GM19463 (cell line): ENCODE results near the gene INO80B.
"Not testable (repeated sequence)": the region's sequence is repeated elsewhere in the genome, so short reads cannot be mapped to it uniquely, and the experiment has no call there.

Source experiments
- ATAC-seq: cut with Tn5 transposase; IDR thresholded peaks from one replicate; pipeline ENCODE4 v1.9.1; 2021; ENCODE audit warnings: mild to moderate bottlenecking, moderate library complexity; ENCODE audit not compliant: unreplicated experiment

The INO80B gene

GRCh38 chr2:74474899-74475298, 20.0 kb downstream of the INO80B start:
- no peak for ATAC-seq

- ATAC-seq = no peak
Measured at GRCh38 chr2:74481431-74481830, 26.5 kb downstream of the INO80B start.

- ATAC-seq = peak; percentile 36
Measured at GRCh38 chr2:74481961-74482800, 27.3 kb downstream of the INO80B start.

GRCh38 chr2:74482801-74483674, 28.2 kb downstream of the INO80B start, which contains the start of the genes CCDC142 and TTC31:
TSS of gene CCDC142 (minus strand) at chr2:74482998. CDS start at chr2:74482837, 161 bp downstream.
TSS of gene TTC31 (plus strand) at chr2:74483081. CDS start at chr2:74483096, 15 bp downstream.
- peak; percentile 85 for ATAC-seq

GRCh38 chr2:74483675-74484164, 28.8 kb downstream of the INO80B start:
- ATAC-seq = not testable (repeated sequence)

- no peak for ATAC-seq
Measured at GRCh38 chr2:74486141-74486540, 31.3 kb downstream of the INO80B start.

GRCh38 chr2:74488643-74489481, 34.0 kb downstream of the INO80B start:
- ATAC-seq = no peak

GRCh38 chr2:74489906-74490305, 35.0 kb downstream of the INO80B start:
- ATAC-seq = no peak

GRCh38 chr2:74491648-74492544, 37.0 kb downstream of the INO80B start:
- ATAC-seq = no peak

- ATAC-seq = no peak
Measured at GRCh38 chr2:74493546-74493945, 38.7 kb downstream of the INO80B start.

- no peak for ATAC-seq
Measured at GRCh38 chr2:74495440-74495839, 40.6 kb downstream of the INO80B start.

- no peak for ATAC-seq
Measured at GRCh38 chr2:74496997-74497776, 42.3 kb downstream of the INO80B start.

GRCh38 chr2:74497777-74498499, 43.1 kb downstream of the INO80B start:
- ATAC-seq = no peak

- ATAC-seq = no peak
Measured at GRCh38 chr2:74498500-74499266, 43.8 kb downstream of the INO80B start.

GRCh38 chr2:74499267-74499939, 44.5 kb downstream of the INO80B start, which contains the start of gene LBX2:
TSS of gene LBX2 (minus strand) at chr2:74499603. CDS start at chr2:74499537, 66 bp downstream.
- no peak for ATAC-seq

- no peak for ATAC-seq
Measured at GRCh38 chr2:74499940-74500577, 45.2 kb downstream of the INO80B start.
